G401 (cell line): Measurements from ENCODE around the gene PPP2R2C. TPM values are rescaled to one million over a fixed set of nuclear protein-coding genes. Genes with fewer than 3 reads are reported as not detected.

ENCODE experiments used
- DNase-seq: peaks from one replicate; pipeline ENCODE4 v3.0.0-alpha.2; 2015; ENCODE audit warnings: low spot score
- in situ Hi-C: cut with HindIII; loops from 2 replicates; pipeline ENCODE4 v1.10.0; 2016; ENCODE audit warnings: low sequenced_read_pairs, mixed read lengths
- total RNA-seq: library from RNA; depleted of rRNA; stranded (reverse); fragments of >200 nt; shearing (Covaris generic); gene quantifications from 2 replicates; pipeline ENCODE4 v1.2.3, GENCODE V29; 2014

The PPP2R2C gene
- total RNA-seq, 1 experiment from 2014 or later, result 3.3 TPM

- in situ Hi-C loops, result no loop called here
- no peak for DNase-seq
Observed at GRCh38 chr4:6374575-6374974, 97.8 kb downstream of the PPP2R2C start.

DNA sequence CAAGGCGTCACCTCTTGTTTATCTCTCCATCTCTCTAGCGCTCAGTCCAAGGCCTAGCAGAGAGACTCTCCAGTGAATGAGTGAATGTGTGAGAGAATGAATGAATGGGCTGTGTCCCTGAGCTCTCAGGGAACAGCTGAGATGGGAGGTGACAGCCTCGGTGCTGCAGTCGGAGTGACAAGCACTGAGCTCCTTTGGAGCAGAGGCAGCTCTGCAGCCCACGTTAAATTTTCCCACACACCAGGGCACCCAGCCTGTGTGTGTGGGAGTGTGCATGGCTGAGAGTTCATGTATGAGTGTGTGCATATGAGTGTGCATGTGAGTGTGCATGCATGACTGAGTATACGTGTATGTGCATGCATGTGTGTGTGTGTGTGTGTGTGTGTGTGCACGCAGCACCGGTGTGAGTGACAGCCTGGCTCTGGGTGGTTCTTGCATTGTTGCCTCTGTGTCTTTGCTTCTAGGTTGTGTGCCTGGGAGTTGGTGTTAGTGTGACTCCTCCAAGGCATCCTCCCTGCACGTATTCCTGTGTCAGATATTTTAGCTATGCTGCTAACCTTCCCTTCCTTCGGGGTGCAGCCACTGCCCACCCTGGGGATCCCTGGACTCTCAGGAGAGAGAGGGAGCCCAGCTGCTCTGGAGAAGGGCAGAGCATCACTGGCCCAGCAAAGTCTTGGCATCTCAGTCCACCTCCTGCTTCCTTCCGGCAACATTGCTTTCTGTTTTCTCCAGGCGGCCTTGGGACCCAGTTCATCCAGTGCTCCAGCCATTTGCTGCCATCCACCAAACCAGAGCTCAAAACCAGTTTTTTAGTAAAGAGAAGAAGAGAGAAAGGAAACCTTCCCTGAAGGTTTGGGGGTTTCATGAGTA, 98.6 kb downstream of the PPP2R2C start:
- DNase-seq, result no peak
- in situ Hi-C loops, result no loop called here

- in situ Hi-C loops, result no loop called here
- DNase-seq, result peak; percentile 55
Observed at GRCh38 chr4:6372649-6373525, 99.5 kb downstream of the PPP2R2C start.

GRCh38 chr4:6371812-6372211, 100.6 kb downstream of the PPP2R2C start:
- in situ Hi-C loops, result no loop called here
- DNase-seq, result no peak

DNA sequence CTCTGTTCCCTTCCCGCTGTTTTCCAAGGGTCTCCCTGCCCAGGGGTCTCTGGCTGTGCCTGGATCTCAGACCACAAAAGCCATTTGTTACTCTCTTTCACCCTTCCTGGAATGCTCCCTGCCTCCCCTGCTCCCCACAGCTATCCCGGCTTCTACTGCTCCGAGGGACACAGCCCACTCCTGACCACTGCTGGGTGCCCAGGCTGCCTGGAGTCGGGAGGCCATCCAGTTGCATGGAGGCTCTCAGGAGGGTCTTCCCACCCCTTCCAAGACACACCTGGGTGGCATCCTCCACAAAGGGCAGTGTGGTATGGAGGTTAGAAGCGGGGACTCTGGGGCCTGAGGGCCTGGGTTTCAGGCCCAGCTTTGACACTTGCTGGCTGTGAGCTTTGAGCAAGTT, 101.1 kb downstream of the PPP2R2C start:
- no peak for DNase-seq
- in situ Hi-C loops, result no loop called here

GRCh38 chr4:6369924-6370645, 102.3 kb downstream of the PPP2R2C start:
- in situ Hi-C loops, result no loop called here
- no peak for DNase-seq

DNA sequence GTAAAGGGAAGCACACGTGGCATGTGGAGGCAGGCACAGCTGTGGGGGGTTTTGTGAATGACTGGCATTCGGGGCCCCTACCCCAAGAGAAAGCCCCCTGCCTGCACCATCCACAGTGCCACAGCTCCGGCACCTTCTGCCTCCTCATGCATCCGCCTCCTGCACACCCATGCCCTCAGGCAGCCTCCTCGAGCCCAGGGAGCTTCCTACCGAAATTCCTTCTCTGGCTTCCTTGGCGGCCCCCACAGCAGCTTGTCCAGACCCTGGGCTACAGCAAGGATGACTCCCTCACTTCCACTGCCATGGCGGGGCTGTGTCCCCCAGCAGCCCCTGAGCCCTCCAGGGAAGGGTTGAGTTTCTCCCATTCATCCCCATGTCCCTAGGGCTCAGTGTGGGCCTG, 102.9 kb downstream of the PPP2R2C start:
- in situ Hi-C loops, result no loop called here
- no peak for DNase-seq

- in situ Hi-C loops, result no loop called here
- no peak for DNase-seq
Observed at GRCh38 chr4:6369035-6369434, 103.4 kb downstream of the PPP2R2C start.

DNA sequence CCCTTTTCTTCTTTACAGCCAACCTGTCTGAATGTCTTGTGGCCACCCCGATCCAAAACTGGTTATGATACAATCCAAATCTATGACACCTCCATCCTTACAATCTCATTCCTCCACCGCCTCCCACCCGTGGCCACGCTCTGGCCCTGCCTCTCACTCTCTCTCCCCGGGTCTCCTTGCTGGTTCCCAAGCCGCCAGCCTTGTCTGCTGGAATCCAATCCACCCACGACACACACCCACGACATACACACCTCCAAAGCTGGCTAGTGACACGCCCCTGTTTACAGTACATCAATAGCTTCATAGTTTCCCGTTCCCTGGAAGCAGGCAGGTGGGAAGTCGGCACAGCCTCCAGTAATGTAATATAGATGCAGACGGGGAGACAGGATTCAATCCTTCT, 103.8 kb downstream of the PPP2R2C start:
- DNase-seq, result no peak
- in situ Hi-C loops, result no loop called here

GRCh38 chr4:6368096-6368495, 104.3 kb downstream of the PPP2R2C start:
- in situ Hi-C loops, result no loop called here
- no peak for DNase-seq

DNA sequence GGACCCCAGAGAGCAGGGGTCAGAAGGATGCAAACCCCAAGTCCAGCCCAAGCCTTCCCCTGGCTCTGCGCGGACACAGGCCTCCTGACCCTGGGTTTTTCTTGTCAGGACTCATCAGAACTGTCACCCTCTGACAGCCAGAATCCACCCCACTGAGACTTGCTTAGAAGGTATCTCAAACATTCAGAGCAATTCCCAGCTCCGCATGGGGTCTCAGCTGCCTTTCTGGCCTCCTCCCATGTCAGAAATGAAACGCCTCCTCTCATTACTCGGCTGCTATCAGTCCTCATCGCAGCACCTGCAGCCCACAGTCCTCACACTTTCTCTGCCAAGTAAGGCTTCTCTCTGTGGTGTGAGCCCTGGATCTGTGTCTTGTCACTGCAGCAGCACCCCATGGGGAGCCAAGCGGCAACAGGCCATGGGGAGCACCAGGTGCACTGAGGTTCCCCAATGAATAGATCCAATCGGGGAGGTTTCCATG, 105.0 kb downstream of the PPP2R2C start:
- peak; percentile 73 for DNase-seq
- in situ Hi-C loops, result no loop called here

DNA sequence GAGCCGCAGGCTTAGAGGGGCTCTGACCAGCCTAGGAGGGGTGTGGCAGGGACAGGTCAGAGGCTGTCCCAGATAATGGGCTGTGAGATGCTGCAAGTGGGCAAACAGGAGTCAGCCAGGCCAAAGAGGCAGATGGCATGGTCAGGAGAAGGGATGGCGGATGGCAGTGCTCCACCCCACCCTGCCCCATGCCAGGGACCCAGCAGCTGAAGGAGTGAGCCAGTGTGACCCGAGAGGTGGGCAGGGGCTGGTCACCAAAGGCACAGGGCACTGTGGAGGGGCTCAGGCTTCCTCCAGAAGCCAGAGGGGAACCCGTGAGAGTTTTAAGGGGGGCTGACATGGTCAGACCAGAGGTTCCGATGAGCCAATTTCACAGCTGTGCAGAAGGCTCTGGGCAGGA, 105.8 kb downstream of the PPP2R2C start:
- in situ Hi-C loops, result no loop called here
- DNase-seq, result peak; percentile 73

DNA sequence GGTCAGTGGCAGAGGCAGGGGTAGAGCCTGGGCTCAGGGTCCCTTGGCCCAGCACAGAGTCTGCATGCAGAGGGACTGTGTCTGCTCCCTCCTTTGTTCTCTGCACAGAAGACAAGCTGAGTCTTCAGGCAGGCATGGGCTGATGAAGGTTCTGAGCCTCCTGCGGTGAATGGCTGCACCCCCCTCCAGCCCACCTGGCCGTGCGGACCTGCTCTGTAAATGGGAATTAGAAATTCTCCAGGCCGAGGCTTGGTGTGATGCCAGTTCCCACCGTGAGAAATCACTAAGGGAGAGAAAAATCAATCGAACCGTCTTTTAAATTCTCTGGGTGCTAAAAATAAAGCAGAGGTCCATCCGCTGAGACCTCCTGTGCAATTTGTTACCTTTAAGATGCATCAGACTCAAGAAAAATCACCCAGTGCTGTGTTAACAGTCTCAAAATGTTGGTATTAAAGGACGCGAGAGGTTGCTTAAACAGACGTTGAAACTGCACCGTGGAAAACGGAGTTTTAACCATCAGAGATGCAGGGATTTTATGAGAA, 106.8 kb downstream of the PPP2R2C start:
- in situ Hi-C loops, result no loop called here
- DNase-seq, result no peak

DNA sequence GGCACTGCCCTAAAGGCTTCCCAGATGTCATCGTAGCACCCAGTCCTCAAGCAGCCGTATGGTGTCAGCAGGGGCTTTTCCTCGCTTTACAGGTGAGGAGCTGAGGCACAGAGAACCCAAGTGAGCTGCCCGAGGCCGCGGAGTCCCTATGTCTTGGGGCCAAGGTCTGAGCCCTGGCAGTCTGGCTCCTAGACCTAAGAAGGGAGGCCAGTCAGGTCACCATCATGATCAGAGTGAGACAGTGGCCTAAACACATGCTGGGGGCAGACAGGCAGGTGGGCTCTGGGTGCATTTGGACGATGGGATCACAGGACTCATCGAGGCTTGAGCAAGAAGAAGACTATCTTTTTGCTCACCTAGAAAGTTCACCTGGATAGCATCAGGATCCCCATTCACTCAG, 107.8 kb downstream of the PPP2R2C start:
- DNase-seq, result no peak
- in situ Hi-C loops, result no loop called here

- in situ Hi-C loops, result no loop called here
- no peak for DNase-seq
Observed at GRCh38 chr4:6364146-6364545, 108.3 kb downstream of the PPP2R2C start.

DNA sequence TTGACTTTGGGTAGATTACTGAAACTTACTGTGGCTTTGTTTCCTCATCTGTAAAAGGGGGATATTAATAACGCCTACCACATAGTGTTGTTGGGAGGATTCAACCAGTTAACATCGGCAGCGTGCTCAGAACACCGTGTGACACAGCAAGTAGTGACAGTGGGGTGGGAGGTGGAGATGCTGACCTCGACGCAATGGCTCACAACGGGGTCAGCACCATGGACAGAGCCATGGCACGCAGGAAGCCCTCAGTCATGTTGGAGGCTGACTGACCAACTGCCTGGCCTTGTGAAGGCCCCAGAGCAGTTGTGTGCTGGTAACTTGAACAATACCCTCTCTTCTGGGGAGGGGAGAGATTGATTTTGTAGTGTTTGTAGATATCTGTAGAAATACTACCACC, 109.5 kb downstream of the PPP2R2C start:
- DNase-seq, result no peak
- in situ Hi-C loops, result no loop called here

- DNase-seq, result no peak
- in situ Hi-C loops, result no loop called here
Observed at GRCh38 chr4:6362243-6362885, 110.0 kb downstream of the PPP2R2C start.

GRCh38 chr4:6361076-6361784, 111.2 kb downstream of the PPP2R2C start:
- no peak for DNase-seq
- in situ Hi-C loops, result no loop called here
